ENCODE measurements around the gene CSNK1G2.

GRCh38 chr19:1980091-1980808, 39.3 kb downstream of the CSNK1G2 start:
- TF ChIP-seq FOXA1 (IDR thresholded peaks at IDR 0.05) (no peak), ARNT (IDR thresholded peaks at IDR 0.05) (no peak), HDGF (IDR thresholded peaks at IDR 0.05; ENCODE audit: borderline replicate concordance) (no peak), BHLHE40 (IDR thresholded peaks at IDR 0.05; ENCODE audit: borderline replicate concordance) (no peak), ZNF384 (IDR thresholded peaks at IDR 0.05) (no peak), TARDBP (IDR thresholded peaks at IDR 0.05) (no peak), SUZ12 (IDR thresholded peaks at IDR 0.05) (no peak), FOXM1 (IDR thresholded peaks at IDR 0.05; ENCODE audit: borderline replicate concordance) (no peak), CTBP1 (IDR thresholded peaks at IDR 0.05; ENCODE audit: borderline replicate concordance) (no peak), ELF4 (IDR thresholded peaks at IDR 0.05) (no peak), FOXK2 (IDR thresholded peaks at IDR 0.05) (no peak), SP1 (IDR thresholded peaks at IDR 0.05) (no peak)
